ENCODE measurements around the gene IMPDH2. TPM values are rescaled to one million over a fixed set of nuclear protein-coding genes. Genes with fewer than 3 reads are reported as not detected.

Gene IMPDH2
- total and polyA plus RNA-seq, 2 of the 8 experiments (the other 6 are each of a cell fraction or from before 2014, with no cell fraction given), result 374 to 409 TPM

GRCh38 chr3:49013738-49014660 lies 15.2 kb downstream of the IMPDH2 start (continued):
- no peak for TF ChIP-seq TBP (IDR thresholded peaks at IDR 0.05; ENCODE audit: low read depth, low read length)
- no peak for TF ChIP-seq SIRT6 (IDR thresholded peaks at IDR 0.05; ENCODE audit: low read length)
- peak; percentile 52 to 66; a peak in 3 of 4 replicates for TF ChIP-seq RAD21 (IDR thresholded peaks at IDR 0.05 in 1 of 2, conservative IDR thresholded peaks at IDR 0.05 in 1 of 2; ENCODE audit: low read depth in 2 of 2, low read length in 2 of 2)

Measured in H1 (cell line).